Measurements from ENCODE around the gene ATE1.

GRCh38 chr10:121949451-121949850 lies 21.6 kb upstream of the ATE1 start:
- TF ChIP-seq EP300 (IDR thresholded peaks at IDR 0.05; ENCODE audit: borderline replicate concordance): no peak
- no peak for TF ChIP-seq TAF1 (IDR thresholded peaks at IDR 0.05; ENCODE audit: low read depth)
- TF ChIP-seq CEBPB (IDR thresholded peaks at IDR 0.05): no peak
- no peak for TF ChIP-seq MAX (IDR thresholded peaks at IDR 0.05)
- no peak for TF ChIP-seq TCF12 (IDR thresholded peaks at IDR 0.05; ENCODE audit: low read depth)
- no peak for TF ChIP-seq YY1 (IDR thresholded peaks at IDR 0.05; ENCODE audit: low read depth)
- no peak for TF ChIP-seq REST (IDR thresholded peaks at IDR 0.05; ENCODE audit: low read depth)
- no peak for TF ChIP-seq CREB1 (IDR thresholded peaks at IDR 0.05; ENCODE audit: low read depth)
- no peak for TF ChIP-seq EGR1 (IDR thresholded peaks at IDR 0.05)
- no peak for TF ChIP-seq RAD21 (IDR thresholded peaks at IDR 0.05; ENCODE audit: low read depth)
- TF ChIP-seq ZBTB7A (IDR thresholded peaks at IDR 0.05; ENCODE audit: low read depth): no peak
- TF ChIP-seq FOXM1 (IDR thresholded peaks at IDR 0.05; ENCODE audit: borderline replicate concordance, low read depth): no peak

Measured in Ishikawa (cell line).